GM12872 (cell line): ENCODE measurements around the gene CNPY2.

Source experiments
- CTCF ChIP-seq: IDR thresholded peaks from 3 replicates; pipeline ENCODE4 v1.5.1; 2011; ENCODE audit warnings: low read depth, mild to moderate bottlenecking, low read length, moderate library complexity; ENCODE audit not compliant: insufficient read depth

CNPY2 gene

GRCh38 chr12:56260380-56260779, 55.4 kb downstream of the CNPY2 start:
- TF ChIP-seq CTCF: no peak
